ENCODE data around the gene CALR.

The CALR gene

DNA sequence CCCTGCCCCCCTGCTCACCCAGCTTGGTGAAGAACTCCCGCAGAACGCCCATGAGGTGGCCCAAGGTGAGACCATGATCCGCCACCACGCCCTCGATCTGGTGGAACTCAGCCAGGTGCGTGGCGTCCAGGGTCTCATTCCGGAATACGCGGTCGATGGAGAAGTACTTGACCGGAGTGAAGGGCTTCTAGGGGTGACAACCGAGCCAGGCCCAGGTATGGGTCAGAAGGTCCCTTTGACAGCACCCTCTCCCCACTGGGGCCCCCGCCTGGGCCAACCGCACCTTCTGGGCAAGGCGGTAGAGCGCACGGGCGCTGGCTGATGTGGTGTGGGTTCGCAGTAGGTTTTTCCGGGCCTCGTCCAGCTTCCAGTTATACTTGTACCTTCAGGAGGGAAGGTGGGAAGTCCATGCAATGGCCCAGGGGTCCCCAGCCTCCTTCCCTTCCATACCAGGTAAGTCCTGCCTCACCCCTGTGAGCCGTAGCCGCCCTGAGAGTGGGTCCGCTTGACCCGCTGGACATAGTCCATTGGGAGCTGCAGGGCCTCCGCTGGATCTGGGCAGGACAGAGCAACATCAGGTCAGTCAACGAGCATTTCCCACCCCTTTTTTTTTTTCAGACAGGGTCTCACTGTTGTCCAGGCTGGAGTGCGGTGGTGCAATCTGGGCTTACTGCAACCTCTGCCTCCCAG is 13.6 kb upstream of the CALR start:
- H3K36me3 ChIP-seq (ENCODE audit: insufficient read depth, low read length): peaks cover 76% of the 10 kb centered on the region
- no peaks in the 10 kb centered on the region for H3K9me3 ChIP-seq (ENCODE audit: low read length)
- H3K27ac ChIP-seq (ENCODE audit: low read depth, low read length, poor library complexity, severe bottlenecking): no peak overlapping the region
- no peaks in the 10 kb centered on the region for H3K4me1 ChIP-seq (ENCODE audit: insufficient read depth, low read length, severe bottlenecking)
- no peaks in the 10 kb centered on the region for H3K27me3 ChIP-seq (ENCODE audit: insufficient read depth, low read length)
- no peak overlapping the region for H3K4me2 ChIP-seq (ENCODE audit: low read length)
- H3K4me3 ChIP-seq (ENCODE audit: low read depth, low read length, poor library complexity, severe bottlenecking): no peak overlapping the region
- H2AFZ ChIP-seq (ENCODE audit: low read length): no peak overlapping the region
- no peaks in the 10 kb centered on the region for H3K9me2 ChIP-seq (ENCODE audit: low read depth, low read length)
- no peak for TF ChIP-seq EZH2 (IDR thresholded peaks at IDR 0.05; ENCODE audit: borderline replicate concordance, low read length)
- TF ChIP-seq, protein P1, sequence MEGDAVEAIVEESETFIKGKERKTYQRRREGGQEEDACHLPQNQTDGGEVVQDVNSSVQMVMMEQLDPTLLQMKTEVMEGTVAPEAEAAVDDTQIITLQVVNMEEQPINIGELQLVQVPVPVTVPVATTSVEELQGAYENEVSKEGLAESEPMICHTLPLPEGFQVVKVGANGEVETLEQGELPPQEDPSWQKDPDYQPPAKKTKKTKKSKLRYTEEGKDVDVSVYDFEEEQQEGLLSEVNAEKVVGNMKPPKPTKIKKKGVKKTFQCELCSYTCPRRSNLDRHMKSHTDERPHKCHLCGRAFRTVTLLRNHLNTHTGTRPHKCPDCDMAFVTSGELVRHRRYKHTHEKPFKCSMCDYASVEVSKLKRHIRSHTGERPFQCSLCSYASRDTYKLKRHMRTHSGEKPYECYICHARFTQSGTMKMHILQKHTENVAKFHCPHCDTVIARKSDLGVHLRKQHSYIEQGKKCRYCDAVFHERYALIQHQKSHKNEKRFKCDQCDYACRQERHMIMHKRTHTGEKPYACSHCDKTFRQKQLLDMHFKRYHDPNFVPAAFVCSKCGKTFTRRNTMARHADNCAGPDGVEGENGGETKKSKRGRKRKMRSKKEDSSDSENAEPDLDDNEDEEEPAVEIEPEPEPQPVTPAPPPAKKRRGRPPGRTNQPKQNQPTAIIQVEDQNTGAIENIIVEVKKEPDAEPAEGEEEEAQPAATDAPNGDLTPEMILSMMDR (IDR thresholded peaks at IDR 0.05; ENCODE audit: low read length): no peak
- H3F3A ChIP-seq (ENCODE audit: insufficient read depth, low read length): peaks cover 9% of the 10 kb centered on the region
- H3K79me2 ChIP-seq (ENCODE audit: insufficient read depth, low read length): no peaks in the 10 kb centered on the region
- H3K9ac ChIP-seq (ENCODE audit: low read length): no peak overlapping the region
- no peaks in the 10 kb centered on the region for H4K20me1 ChIP-seq (ENCODE audit: insufficient read depth, low read length)

DNA sequence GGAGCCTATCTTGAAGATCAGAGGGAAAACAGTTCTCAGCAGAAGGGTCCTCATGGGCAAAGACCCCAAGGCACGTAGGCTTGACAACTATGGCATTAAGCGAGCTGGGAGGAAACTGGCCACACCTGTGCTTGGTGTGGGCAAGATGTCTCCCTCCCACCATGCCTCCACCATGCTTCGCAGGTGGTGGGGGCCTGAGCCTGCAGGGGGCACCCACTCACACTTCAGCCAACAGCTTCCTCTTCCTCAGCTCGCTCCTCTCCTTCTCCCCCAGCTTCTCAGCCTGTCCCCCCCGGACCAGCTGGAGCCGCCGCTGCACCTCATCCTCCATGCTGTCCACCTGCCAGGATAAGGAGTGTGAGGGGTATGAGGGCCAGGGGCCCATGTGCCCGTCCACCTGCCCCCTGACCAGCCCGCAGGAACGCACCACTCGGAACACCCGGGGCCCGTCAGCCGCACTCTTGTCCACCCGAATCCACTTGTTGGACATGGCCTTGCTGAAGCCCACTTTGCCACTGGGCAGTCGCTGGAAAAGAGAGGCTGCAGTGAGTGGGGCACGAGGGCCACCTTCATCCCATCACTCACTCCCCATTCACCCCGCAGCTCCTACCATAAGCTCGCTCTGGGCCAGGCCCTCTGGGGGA is 8.3 kb upstream of the CALR start:
- no peak overlapping the region for H2AFZ ChIP-seq (ENCODE audit: low read length)
- no peak overlapping the region for H3K27ac ChIP-seq (ENCODE audit: low read depth, low read length, poor library complexity, severe bottlenecking)

DNA sequence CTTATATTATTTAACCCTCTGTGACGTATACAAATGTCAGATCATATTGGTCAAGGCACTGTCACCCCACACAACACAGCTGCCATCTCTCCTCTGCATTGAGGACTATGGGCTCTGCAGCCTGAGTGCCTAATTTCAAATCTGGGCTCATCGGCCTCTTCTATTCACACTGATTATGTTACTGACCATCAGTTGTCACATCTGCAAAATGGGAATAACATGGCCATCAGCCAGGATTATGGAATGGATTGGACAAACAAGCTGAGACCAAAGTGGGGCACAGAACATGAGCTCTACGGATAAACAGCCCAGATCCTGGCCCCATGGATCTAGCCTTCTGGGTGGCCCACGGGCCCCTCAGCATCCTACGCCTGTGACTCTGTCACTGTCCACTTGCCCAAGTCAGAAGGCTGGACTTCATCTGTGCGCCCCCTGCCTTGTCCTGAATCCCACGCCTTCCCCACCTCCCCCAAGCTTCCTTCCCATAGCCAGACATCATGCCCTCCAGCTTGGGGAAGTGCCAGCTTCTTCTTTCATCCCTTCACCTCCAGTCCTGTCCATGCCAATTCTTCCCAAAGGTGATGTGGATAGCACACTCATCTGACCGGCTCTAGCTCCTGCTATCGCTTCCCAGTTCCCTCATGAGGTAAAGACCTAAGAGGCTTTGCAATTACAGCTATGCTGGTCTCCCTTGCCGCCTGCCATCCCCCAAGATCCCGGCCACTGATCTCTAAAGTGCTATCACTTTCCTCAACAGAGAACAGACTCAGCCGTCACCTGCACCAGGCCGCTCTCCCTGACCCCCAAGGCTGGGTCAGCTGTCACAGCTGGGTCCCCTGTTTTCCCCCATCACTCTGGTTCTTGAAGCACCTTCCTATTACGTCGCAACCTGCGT is 5.8 kb upstream of the CALR start:
- H3K79me2 ChIP-seq (ENCODE audit: insufficient read depth, low read length): peaks cover 21% of the 10 kb centered on the region
- H3K9me3 ChIP-seq (ENCODE audit: low read length): no peaks in the 10 kb centered on the region
- H4K20me1 ChIP-seq (ENCODE audit: insufficient read depth, low read length): no peaks in the 10 kb centered on the region
- H3K27ac ChIP-seq (ENCODE audit: low read depth, low read length, poor library complexity, severe bottlenecking): peak overlapping the region; percentile 50
- no peaks in the 10 kb centered on the region for H3K27me3 ChIP-seq (ENCODE audit: insufficient read depth, low read length)
- H3K36me3 ChIP-seq (ENCODE audit: insufficient read depth, low read length): peaks cover 39% of the 10 kb centered on the region
- H3K9ac ChIP-seq (ENCODE audit: low read length): peak overlapping the region; percentile 98
- H3K4me3 ChIP-seq (ENCODE audit: low read depth, low read length, poor library complexity, severe bottlenecking): peak overlapping the region; percentile 97
- H3K4me2 ChIP-seq (ENCODE audit: low read length): peak overlapping the region; percentile 98
- H3K4me1 ChIP-seq (ENCODE audit: insufficient read depth, low read length, severe bottlenecking): peaks cover 39% of the 10 kb centered on the region
- H3F3A ChIP-seq (ENCODE audit: insufficient read depth, low read length): peaks cover 14% of the 10 kb centered on the region
- TF ChIP-seq, protein P1 (IDR thresholded peaks at IDR 0.05; ENCODE audit: low read length): no peak
- TF ChIP-seq EZH2 (IDR thresholded peaks at IDR 0.05; ENCODE audit: borderline replicate concordance, low read length): no peak
- H2AFZ ChIP-seq (ENCODE audit: low read length): no peak overlapping the region
- H3K9me2 ChIP-seq (ENCODE audit: low read depth, low read length): no peaks in the 10 kb centered on the region

More for the DNA sequence above, 8.3 kb upstream of the CALR start:
- Histone ChIP-seq H3K9me3 (ENCODE audit: low read length) (no peaks in the 10 kb centered on the region), H4K20me1 (ENCODE audit: insufficient read depth, low read length) (no peaks in the 10 kb centered on the region), H3K4me1 (ENCODE audit: insufficient read depth, low read length, severe bottlenecking) (peaks cover 23% of the 10 kb centered on the region), H3K79me2 (ENCODE audit: insufficient read depth, low read length) (peaks cover 21% of the 10 kb centered on the region), H3K9me2 (ENCODE audit: low read depth, low read length) (no peaks in the 10 kb centered on the region), H3F3A (ENCODE audit: insufficient read depth, low read length) (no peaks in the 10 kb centered on the region), H3K9ac (ENCODE audit: low read length) (no peak overlapping the region), H3K36me3 (ENCODE audit: insufficient read depth, low read length) (peaks cover 63% of the 10 kb centered on the region), H3K4me2 (ENCODE audit: low read length) (no peak overlapping the region), H3K4me3 (ENCODE audit: low read depth, low read length, poor library complexity, severe bottlenecking) (no peak overlapping the region), H3K27me3 (ENCODE audit: insufficient read depth, low read length) (no peaks in the 10 kb centered on the region)
- no peak for TF ChIP-seq EZH2 (IDR thresholded peaks at IDR 0.05; ENCODE audit: borderline replicate concordance, low read length)
- TF ChIP-seq, protein P1 (IDR thresholded peaks at IDR 0.05; ENCODE audit: low read length): no peak
